ENCODE results near the gene PET100.
A peak's percentile ranks its signal among the peaks of the same experiment; 100 is the strongest.

PET100 gene

GRCh38 chr19:7670790-7671189 is 41.2 kb downstream of the PET100 start:
- H3K27me3 ChIP-seq (ENCODE audit: control insufficient read depth, insufficient read depth, low read length), result peaks cover 27% of the 10 kb centered on the region
- H3K9me3 ChIP-seq (ENCODE audit: control insufficient read depth, low read length), result no peaks in the 10 kb centered on the region

GRCh38 chr19:7672522-7672921 is 42.9 kb downstream of the PET100 start:
- Histone ChIP-seq H3K4me3 (ENCODE audit: low read length) (no peak overlapping the region), H3K4me1 (ENCODE audit: control insufficient read depth, insufficient read depth, low read length) (peaks cover 3% of the 10 kb centered on the region), H3K36me3 (ENCODE audit: control insufficient read depth, insufficient read depth, low read length) (no peaks in the 10 kb centered on the region), H3K27me3 (ENCODE audit: control insufficient read depth, insufficient read depth, low read length) (peaks cover 35% of the 10 kb centered on the region), H3K9me3 (ENCODE audit: control insufficient read depth, low read length) (no peaks in the 10 kb centered on the region), H3K9ac (ENCODE audit: low read length) (no peak overlapping the region)

More at GRCh38 chr19:7670790-7671189, 41.2 kb downstream of the PET100 start:
- Histone ChIP-seq H3K4me1 (ENCODE audit: control insufficient read depth, insufficient read depth, low read length) (peaks cover 3% of the 10 kb centered on the region), H3K9ac (ENCODE audit: low read length) (no peak overlapping the region), H3K36me3 (ENCODE audit: control insufficient read depth, insufficient read depth, low read length) (no peaks in the 10 kb centered on the region), H3K4me3 (ENCODE audit: low read length) (no peak overlapping the region)

- Histone ChIP-seq H3K27me3 (ENCODE audit: control insufficient read depth, insufficient read depth, low read length) (peaks cover 40% of the 10 kb centered on the region), H3K36me3 (ENCODE audit: control insufficient read depth, insufficient read depth, low read length) (no peaks in the 10 kb centered on the region)
Measured at GRCh38 chr19:7674010-7675005, 44.7 kb downstream of the PET100 start.

GRCh38 chr19:7676376-7676775 is 46.8 kb downstream of the PET100 start:
- H3K9me3 ChIP-seq (ENCODE audit: control insufficient read depth, low read length), result no peaks in the 10 kb centered on the region
- no peaks in the 10 kb centered on the region for H3K36me3 ChIP-seq (ENCODE audit: control insufficient read depth, insufficient read depth, low read length)
- no peak overlapping the region for H3K9ac ChIP-seq (ENCODE audit: low read length)
- peaks cover 4% of the 10 kb centered on the region for H3K4me1 ChIP-seq (ENCODE audit: control insufficient read depth, insufficient read depth, low read length)
- H3K4me3 ChIP-seq (ENCODE audit: low read length), result no peak overlapping the region
- H3K27me3 ChIP-seq (ENCODE audit: control insufficient read depth, insufficient read depth, low read length), result peaks cover 31% of the 10 kb centered on the region

More at GRCh38 chr19:7674010-7675005, 44.7 kb downstream of the PET100 start:
- H3K9me3 ChIP-seq (ENCODE audit: control insufficient read depth, low read length), result no peaks in the 10 kb centered on the region
- peaks cover 3% of the 10 kb centered on the region for H3K4me1 ChIP-seq (ENCODE audit: control insufficient read depth, insufficient read depth, low read length)
- no peak overlapping the region for H3K4me3 ChIP-seq (ENCODE audit: low read length)
- no peak overlapping the region for H3K9ac ChIP-seq (ENCODE audit: low read length)

GRCh38 chr19:7676854-7677253 is 47.3 kb downstream of the PET100 start, which contains the start of gene MCEMP1:
TSS of gene MCEMP1 (plus strand) at chr19:7677090. CDS start at chr19:7677121, 31 bp downstream.
- Histone ChIP-seq H3K4me1 (ENCODE audit: control insufficient read depth, insufficient read depth, low read length) (peaks cover 9% of the 10 kb centered on the region), H3K4me3 (ENCODE audit: low read length) (no peak within 1 kb of the TSS), H3K27me3 (ENCODE audit: control insufficient read depth, insufficient read depth, low read length) (peaks cover 28% of the 10 kb centered on the region)

GRCh38 chr19:7677669-7678311 is 48.2 kb downstream of the PET100 start:
- Histone ChIP-seq H3K36me3 (ENCODE audit: control insufficient read depth, insufficient read depth, low read length) (no peaks in the 10 kb centered on the region), H3K4me3 (ENCODE audit: low read length) (no peak overlapping the region), H3K27me3 (ENCODE audit: control insufficient read depth, insufficient read depth, low read length) (peaks cover 26% of the 10 kb centered on the region), H3K9ac (ENCODE audit: low read length) (no peak overlapping the region), H3K4me1 (ENCODE audit: control insufficient read depth, insufficient read depth, low read length) (peaks cover 13% of the 10 kb centered on the region), H3K9me3 (ENCODE audit: control insufficient read depth, low read length) (no peaks in the 10 kb centered on the region)

More at GRCh38 chr19:7676854-7677253, 47.3 kb downstream of the PET100 start, which contains the start of gene MCEMP1:
- Histone ChIP-seq H3K9ac (ENCODE audit: low read length) (no peak within 1 kb of the TSS), H3K9me3 (ENCODE audit: control insufficient read depth, low read length) (no peaks in the 10 kb centered on the region), H3K36me3 (ENCODE audit: control insufficient read depth, insufficient read depth, low read length) (no peaks in the 10 kb centered on the region)

- Histone ChIP-seq H3K27me3 (ENCODE audit: control insufficient read depth, insufficient read depth, low read length) (peaks cover 23% of the 10 kb centered on the region), H3K36me3 (ENCODE audit: control insufficient read depth, insufficient read depth, low read length) (no peaks in the 10 kb centered on the region), H3K9me3 (ENCODE audit: control insufficient read depth, low read length) (no peaks in the 10 kb centered on the region), H3K4me1 (ENCODE audit: control insufficient read depth, insufficient read depth, low read length) (peaks cover 11% of the 10 kb centered on the region), H3K9ac (ENCODE audit: low read length) (no peak overlapping the region), H3K4me3 (ENCODE audit: low read length) (no peak overlapping the region)
Measured at GRCh38 chr19:7678971-7679751, 49.6 kb downstream of the PET100 start.

- Histone ChIP-seq H3K4me3 (ENCODE audit: low read length) (peak overlapping the region; percentile 72), H3K36me3 (ENCODE audit: control insufficient read depth, insufficient read depth, low read length) (no peaks in the 10 kb centered on the region), H3K9ac (ENCODE audit: low read length) (peak overlapping the region; percentile 93), H3K27me3 (ENCODE audit: control insufficient read depth, insufficient read depth, low read length) (peaks cover 23% of the 10 kb centered on the region), H3K9me3 (ENCODE audit: control insufficient read depth, low read length) (no peaks in the 10 kb centered on the region), H3K4me1 (ENCODE audit: control insufficient read depth, insufficient read depth, low read length) (peaks cover 10% of the 10 kb centered on the region)
Measured at GRCh38 chr19:7679771-7680605, 50.4 kb downstream of the PET100 start.

- Histone ChIP-seq H3K9me3 (ENCODE audit: control insufficient read depth, low read length) (no peaks in the 10 kb centered on the region), H3K4me3 (ENCODE audit: low read length) (peak within 1 kb of the TSS; percentile 72), H3K9ac (ENCODE audit: low read length) (peak within 1 kb of the TSS; percentile 93), H3K27me3 (ENCODE audit: control insufficient read depth, insufficient read depth, low read length) (peaks cover 23% of the 10 kb centered on the region), H3K36me3 (ENCODE audit: control insufficient read depth, insufficient read depth, low read length) (no peaks in the 10 kb centered on the region), H3K4me1 (ENCODE audit: control insufficient read depth, insufficient read depth, low read length) (peaks cover 10% of the 10 kb centered on the region)
Measured at GRCh38 chr19:7680606-7681339, 51.2 kb downstream of the PET100 start, which contains the start of gene TRAPPC5. TSS of gene TRAPPC5 (plus strand) at chr19:7680833. CDS start at chr19:7682254, 1,421 bp downstream.

All from mucosa of stomach (tissue), 1 donor.